Measurements from ENCODE around the gene GSG1L. TPM values are rescaled to one million over a fixed set of nuclear protein-coding genes. Genes with fewer than 3 reads are reported as not detected.

GSG1L gene
- polyA plus RNA-seq, 1 donor, result 3.2 TPM

DNA sequence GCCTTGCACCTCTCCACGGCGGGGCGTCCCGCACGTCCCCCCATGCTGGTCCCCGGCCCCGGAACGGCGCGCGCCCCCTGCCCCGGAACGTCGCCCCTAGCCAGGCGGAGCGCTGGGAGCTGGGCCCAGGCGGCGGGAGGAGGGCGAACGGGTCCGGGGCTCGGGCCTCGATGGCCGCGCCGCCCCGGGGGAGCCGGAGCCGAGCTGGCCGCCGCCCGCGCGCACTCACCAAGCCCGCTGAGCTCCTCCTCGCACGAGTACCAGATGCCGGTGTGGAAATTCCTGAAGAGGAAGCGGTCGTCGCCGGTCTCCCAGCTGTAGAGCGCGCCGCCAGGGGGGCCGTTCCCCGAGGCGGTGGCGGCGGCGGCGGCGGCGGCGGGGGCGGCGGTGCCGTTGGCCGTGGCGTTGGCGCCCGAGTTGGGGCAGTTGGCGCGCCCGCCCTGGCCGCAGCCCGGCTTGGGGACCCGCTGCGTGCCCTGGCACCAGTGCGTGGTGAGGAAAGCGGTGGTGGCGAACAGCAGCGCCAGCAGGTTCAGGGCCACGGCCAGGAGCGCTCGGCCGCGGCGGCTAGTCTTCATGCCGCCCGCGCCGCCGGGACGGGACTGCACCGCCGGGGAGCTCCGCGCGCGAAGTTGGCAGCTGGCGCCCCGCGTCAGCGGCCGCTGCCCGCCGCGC, 530 bp downstream of the GSG1L start:
- no peak for DNase-seq

- DNase-seq, result no peak
Measured at GRCh38 chr16:28062261-28062846, 1.2 kb downstream of the GSG1L start.

DNA sequence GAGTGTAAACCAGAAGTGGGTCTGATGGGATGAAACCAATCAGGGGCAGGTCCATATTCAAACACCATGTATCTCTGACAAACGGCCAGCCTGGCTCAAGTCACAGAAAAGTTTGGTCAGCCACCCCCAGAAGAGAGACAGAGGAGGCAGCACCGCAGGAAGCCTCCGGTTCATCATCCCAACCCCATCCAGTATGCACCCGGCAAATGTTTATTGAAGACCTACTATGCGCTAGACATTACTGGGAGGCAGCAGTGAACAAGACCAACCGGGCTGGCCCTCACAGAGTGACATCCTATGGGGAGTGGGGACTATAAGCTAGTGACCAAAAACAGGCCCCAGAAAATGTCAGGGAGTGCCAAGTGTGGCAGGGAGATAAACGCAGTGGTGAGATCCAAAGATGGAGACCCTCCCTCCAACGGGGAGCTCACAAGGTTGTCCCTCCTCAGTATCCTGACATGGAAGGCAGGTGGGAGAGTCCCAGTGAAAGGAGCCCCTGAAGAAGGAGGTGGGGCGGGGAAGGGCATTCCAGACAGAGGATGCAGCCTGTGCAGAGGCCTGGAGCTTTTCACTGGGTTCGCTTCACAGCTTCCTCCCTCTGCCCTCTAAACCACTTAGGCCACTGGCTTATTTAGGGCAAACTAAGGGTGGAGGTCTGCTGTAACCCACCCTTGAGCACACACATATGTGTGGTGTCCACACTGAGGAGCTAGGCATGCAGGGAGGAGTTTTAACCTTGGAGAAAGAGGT, 2.0 kb downstream of the GSG1L start:
- DNase-seq, result no peak

DNA sequence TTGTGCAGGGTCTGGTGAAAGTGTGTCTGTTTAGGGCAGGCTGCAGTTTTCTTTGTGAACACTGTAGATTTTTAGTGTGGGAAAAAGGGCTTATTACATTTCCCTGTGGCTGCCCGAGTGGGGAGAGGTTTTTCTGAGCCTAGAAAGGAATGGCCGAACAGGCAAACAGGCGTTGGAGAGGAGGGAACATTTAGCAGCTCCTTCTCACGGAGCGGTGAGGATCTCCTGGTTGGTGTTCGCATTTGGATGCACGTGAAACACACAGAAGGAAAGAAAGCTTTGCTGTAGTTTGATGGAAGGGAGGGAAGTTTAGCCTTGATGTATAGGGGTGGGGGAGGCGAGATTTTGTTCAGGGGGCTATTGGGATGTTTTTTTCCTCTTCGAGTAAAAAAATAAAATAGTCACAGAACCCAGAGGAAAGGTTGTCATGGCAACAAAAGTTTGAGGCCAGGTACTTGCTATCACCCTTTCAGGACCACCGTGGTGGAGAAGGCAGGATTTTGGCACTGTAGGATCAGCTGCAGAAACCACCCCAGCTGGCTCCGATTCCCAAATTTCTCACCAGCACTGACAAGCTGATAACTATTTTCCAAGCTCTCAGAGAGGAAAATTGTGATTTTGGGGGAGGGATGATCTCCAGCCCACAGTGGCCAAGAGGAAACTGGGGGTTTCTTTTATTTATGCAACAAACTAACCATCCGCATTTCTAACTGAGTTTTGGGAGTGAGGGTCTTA, 3.5 kb downstream of the GSG1L start:
- DNase-seq, result no peak

- no peak for DNase-seq
Measured at GRCh38 chr16:28058839-28059589, 4.5 kb downstream of the GSG1L start.

DNA sequence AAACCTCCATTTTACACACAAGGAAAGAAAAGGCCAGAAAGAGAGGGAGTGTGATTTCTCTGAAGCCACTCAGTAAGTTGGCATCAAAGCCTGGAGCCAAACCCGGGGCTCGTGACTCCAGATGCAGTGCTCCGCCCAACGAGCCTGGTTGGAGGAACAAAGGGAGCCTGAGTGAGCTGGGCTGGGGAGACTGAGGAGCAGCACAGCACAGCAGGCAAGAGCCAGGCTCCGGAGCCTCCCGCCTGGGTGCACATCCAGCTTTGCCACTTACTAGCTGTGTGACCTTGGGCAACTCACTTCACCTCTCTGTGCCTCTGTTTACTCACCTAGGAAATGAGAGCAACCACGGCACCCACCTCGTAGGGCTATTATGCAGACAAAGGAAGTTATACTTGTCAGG, 5.6 kb downstream of the GSG1L start:
- DNase-seq, result no peak

DNA sequence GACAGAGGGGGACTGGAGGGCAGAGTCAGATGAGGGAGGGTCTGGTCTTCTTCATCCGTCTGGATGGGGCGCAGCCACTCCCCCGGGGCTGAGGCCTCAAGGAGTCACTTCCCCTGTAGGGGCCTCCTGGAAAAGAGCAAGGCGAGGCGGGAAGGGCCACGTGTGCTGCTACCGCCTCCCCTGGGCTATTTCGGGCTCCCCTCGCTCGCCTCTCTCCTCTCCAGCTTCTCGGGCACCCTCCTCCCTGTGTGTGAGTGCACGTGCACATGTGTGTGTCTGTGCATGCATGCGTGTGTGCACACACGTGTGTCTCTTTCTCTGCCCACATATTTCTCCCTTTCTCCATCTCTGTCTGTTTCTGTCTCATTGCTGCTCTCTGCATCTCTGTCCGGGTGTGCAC, 10.1 kb downstream of the GSG1L start:
- no peak for DNase-seq

DNA sequence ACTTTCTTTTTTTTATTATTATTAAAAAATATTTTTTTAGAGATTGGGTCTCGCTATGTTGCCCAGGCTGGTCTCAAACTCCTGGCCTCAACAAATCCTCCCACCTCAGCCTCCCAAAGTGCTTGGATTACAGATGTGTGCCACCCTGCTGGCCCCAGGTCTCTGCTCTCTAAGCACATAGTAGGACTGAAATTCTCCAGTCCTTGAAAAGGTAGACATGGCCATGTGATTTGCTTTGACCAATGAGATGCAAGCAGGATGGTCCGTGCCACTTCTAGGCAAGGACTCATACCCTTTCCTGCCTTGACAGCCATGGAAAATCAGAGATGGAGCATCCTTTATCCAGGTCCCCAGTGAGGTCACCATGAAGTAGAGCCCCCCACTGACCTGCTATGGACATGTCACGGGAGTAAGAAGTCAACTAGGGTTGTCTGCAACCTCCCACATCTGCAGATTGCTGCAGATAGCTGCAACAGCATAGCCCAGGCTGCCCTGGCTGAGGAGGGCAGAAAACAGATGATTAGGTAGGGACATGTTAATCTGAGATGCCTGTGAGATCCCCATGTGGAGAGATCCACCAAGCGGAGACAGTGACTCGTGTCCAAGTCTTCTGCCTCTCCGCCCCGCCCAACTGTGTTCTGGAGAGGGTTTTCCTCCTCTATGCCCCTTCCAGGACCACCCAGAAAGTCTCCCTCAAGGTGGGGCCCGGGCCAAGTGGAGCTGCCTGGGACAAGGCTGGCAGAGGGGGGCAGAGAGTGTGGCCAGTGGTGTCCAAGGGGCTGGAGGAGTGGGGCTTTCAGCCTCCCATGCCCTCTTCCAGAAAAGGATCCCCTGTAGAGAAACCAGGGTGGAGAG, 11.0 kb downstream of the GSG1L start:
- no peak for DNase-seq

DNA sequence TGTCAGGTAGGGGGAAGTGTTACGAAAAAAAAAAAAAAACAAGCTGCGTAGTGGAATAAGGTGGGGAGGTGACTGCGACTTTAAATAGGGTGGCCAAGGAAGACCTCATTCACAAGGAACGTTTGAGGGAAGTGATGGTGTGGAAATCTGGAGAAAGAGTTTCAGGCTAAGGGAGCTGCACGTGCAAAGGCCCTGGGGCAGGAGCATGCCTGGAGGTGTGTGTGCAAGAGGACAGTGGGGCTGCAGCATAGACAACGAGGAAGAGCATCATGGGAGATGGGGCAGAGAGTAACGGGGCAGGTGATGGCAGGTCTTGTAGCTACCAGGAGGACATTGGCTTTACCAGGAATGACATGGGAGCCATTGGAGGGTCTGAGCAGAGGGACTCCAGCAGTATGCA, 12.0 kb downstream of the GSG1L start:
- DNase-seq, result no peak

GRCh38 chr16:28042811-28043210, 20.7 kb downstream of the GSG1L start:
- peak; percentile 18 for DNase-seq

- DNase-seq, result no peak
Measured at GRCh38 chr16:28041615-28042014, 21.9 kb downstream of the GSG1L start.

DNA sequence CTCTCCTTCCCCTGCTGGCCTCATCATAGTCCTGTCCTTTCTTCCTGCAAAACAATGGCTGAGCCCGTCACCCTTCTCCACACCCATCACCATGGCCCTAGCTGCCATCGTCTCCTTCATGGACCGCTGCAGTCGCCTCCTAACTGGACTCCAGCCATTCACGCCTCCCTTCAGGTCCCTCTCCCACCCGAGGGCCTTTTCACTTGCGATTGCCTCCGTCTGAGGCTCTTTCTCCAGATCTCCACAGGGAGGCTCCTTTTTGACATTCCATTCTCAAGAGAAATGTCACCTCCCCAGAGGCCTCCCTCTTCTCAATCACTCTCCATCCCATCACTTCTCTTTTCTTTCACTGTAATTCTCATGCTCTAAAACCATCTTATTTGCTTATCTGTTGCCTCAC, 23.5 kb downstream of the GSG1L start:
- DNase-seq, result no peak

DNA sequence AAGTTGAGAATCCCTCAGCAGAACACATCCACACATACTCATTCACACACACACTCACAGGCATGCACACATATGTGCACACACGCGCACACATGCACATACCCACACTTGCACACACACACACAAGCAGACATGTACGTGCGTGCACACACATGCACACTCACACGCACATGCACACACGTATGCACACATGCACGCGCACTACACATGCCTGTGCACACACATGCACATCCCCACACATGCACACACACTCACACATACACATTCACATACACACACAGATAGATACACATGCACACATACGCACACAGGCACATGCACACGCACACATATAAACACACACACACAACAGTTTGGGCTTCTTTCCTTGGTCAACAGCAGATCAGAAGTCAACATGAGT, 24.0 kb downstream of the GSG1L start:
- DNase-seq, result no peak

DNA sequence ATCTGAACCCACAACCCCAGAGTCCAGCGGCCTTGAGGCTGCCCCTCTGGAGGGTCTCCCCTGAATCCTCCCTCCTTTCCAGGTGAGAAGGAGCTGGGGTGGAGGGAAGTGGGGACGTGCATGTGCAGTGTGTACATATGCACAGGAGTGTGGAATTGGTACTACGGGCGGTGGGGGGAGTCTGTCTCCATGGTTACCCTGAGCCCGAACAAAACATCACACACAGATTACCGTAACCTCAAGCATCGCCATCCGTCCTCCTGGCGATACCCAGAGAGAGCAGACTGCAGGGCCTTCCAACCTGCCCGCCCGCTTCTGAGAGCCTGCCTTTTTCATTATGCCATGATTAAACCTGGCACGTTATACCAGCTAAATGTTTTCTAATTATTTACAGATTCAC, 25.1 kb downstream of the GSG1L start:
- DNase-seq, result no peak

DNA sequence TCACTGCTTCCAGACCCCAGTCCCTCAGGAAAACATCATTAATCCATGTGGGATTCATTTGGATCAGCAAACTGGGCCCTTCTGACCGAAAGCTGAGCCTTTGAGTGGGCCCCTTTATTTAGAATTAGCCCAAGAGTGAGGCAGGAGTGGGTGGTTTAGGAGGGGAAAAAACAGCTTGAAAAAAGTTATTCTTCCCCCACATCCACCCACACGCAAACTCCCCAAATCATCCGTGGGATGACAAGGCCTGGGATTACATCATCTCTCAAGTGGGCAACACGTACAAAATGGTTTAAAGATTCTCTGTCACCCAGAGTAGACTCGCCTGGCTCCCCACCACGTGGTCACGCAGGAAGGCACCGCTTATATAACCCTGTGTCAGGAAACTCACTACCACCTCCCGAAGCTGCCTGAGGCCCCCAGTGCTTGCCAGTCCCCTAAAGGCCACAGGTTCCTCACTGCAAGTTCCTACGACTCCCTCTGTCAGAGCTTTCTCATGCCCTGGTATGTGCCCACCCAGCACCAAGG, 27.6 kb downstream of the GSG1L start:
- no peak for DNase-seq

GRCh38 chr16:28033870-28034269, 29.6 kb downstream of the GSG1L start:
- DNase-seq, result no peak

- no peak for DNase-seq
Measured at GRCh38 chr16:28029387-28030002, 34.0 kb downstream of the GSG1L start.

DNA sequence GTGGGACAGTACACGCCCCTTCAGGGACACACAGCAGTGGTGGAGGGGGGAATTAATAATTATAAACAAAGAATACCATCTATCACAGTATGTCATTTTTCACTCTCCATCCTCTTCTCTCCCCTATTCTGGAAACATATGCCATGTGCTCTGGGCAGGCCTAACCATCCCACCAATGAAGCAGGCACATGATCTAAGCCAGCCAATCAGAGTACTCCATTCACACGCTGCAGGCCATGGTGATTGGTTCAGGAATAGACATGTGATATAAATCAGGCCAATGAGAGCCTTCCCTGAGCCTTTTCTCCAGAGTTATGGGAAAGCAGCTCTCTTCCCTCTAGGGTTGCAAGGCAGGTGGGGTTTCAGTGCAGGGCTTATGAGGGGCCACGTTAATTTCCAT, 36.5 kb downstream of the GSG1L start:
- DNase-seq, result no peak

DNA sequence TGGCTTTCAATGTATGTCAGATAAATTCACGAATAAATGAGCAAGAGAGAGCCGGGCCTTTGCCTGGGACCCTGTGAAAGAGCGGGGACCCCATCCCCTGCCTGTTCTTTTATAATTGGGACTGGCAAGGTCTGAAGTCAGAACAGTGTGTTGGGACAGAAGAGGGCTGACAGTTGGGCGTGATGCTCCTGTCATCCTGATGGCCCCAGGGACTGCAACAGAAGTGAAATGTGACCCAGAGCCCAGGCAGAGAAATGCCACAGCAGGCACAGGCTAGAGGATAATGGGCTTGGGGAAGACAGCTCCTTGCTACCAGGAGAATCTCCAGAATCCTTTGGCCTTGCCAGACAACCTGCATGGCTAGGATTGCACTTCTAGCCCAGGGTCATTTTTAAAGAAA, 37.9 kb downstream of the GSG1L start:
- no peak for DNase-seq

- no peak for DNase-seq
Measured at GRCh38 chr16:28019218-28019617, 44.3 kb downstream of the GSG1L start.

DNA sequence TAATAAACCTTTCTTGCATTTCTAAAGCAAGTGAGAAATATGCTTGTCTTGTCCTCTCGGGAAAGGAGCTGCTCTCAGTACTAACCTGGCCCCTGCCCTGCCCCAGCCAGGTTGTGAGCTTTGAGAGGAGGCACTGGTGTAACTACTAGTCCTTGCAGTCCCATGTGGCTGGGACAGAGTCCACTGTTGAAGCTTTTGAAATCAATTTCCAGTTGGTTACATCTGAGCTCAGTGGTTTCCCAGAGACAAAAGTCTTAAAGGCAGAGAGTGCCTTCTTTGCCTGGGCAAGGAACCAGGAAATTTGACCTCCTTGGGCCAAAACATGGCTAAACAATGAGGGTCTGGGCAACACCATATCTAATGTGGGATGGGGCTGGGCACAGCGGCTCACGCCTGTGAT, 48.7 kb downstream of the GSG1L start:
- DNase-seq, result no peak
